ENCODE results near the gene PEA15. TPM values are rescaled to one million over a fixed set of nuclear protein-coding genes. Genes with fewer than 3 reads are reported as not detected.

Gene PEA15
- total and polyA plus RNA-seq, 4 donors: 8.1 to 44.5 (median 11.1) TPM

GRCh38 chr1:160188341-160188740, 16.8 kb upstream of the PEA15 start:
- Histone ChIP-seq H3K9me3 (ENCODE audit: control insufficient read depth in 4 of 4, low read length in 3 of 4) (no peaks in the 10 kb centered on the region), H3K27me3 (ENCODE audit: control insufficient read depth in 4 of 4, insufficient read depth in 4 of 4, low read length in 3 of 4) (no peaks in the 10 kb centered on the region), H3K4me3 (ENCODE audit: low read depth in 1 of 3, low read length in 3 of 3) (no peak overlapping the region), H3K9ac (ENCODE audit: low read depth in 1 of 2, low read length in 2 of 2) (no peak overlapping the region), H3K36me3 (ENCODE audit: control insufficient read depth in 4 of 4, insufficient read depth in 3 of 4, low read depth in 1 of 4, low read length in 3 of 4) (no peaks in the 10 kb centered on the region), H3K4me1 (ENCODE audit: control insufficient read depth in 4 of 4, insufficient read depth in 4 of 4, low read length in 3 of 4) (peaks cover under 1 to 5% (median 3%) of the 10 kb centered on the region in 4 donors), H3K27ac (ENCODE audit: low read depth in 1 of 2, low read length in 2 of 2) (no peak overlapping the region)
- 87% methylated on average over 7 of the region's 7 CpGs for WGBS
- DNase-seq (ENCODE audit: low spot score): no peak
- TF ChIP-seq FOXA2 (IDR thresholded peaks at IDR 0.05): no peak
- no peak for TF ChIP-seq HNF4G (IDR thresholded peaks at IDR 0.05)
- TF ChIP-seq, protein P1, sequence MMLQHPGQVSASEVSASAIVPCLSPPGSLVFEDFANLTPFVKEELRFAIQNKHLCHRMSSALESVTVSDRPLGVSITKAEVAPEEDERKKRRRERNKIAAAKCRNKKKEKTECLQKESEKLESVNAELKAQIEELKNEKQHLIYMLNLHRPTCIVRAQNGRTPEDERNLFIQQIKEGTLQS (IDR thresholded peaks at IDR 0.05): no peak
- no peak for TF ChIP-seq EGR1 (IDR thresholded peaks at IDR 0.05; ENCODE audit: low read depth in 2 of 2)
- no peak for TF ChIP-seq TAF1 (conservative IDR thresholded peaks at IDR 0.05)
- no peak for TF ChIP-seq YY1 (IDR thresholded peaks at IDR 0.05)
- TF ChIP-seq HNF4A (conservative IDR thresholded peaks at IDR 0.05): no peak
- TF ChIP-seq NR2F2 (IDR thresholded peaks at IDR 0.05): no peak
- no peak for TF ChIP-seq JUND (IDR thresholded peaks at IDR 0.05)
- TF ChIP-seq, protein P2, sequence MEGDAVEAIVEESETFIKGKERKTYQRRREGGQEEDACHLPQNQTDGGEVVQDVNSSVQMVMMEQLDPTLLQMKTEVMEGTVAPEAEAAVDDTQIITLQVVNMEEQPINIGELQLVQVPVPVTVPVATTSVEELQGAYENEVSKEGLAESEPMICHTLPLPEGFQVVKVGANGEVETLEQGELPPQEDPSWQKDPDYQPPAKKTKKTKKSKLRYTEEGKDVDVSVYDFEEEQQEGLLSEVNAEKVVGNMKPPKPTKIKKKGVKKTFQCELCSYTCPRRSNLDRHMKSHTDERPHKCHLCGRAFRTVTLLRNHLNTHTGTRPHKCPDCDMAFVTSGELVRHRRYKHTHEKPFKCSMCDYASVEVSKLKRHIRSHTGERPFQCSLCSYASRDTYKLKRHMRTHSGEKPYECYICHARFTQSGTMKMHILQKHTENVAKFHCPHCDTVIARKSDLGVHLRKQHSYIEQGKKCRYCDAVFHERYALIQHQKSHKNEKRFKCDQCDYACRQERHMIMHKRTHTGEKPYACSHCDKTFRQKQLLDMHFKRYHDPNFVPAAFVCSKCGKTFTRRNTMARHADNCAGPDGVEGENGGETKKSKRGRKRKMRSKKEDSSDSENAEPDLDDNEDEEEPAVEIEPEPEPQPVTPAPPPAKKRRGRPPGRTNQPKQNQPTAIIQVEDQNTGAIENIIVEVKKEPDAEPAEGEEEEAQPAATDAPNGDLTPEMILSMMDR (IDR thresholded peaks at IDR 0.05; ENCODE audit: low read depth, low read length, missing input control): no peak
- TF ChIP-seq SP1 (IDR thresholded peaks at IDR 0.05): no peak
- TF ChIP-seq MAX (IDR thresholded peaks at IDR 0.05): no peak
- no peak for TF ChIP-seq FOXA1 (IDR thresholded peaks at IDR 0.05)
- no peak for TF ChIP-seq RXRA (IDR thresholded peaks at IDR 0.05)
- TF ChIP-seq, protein P3, sequence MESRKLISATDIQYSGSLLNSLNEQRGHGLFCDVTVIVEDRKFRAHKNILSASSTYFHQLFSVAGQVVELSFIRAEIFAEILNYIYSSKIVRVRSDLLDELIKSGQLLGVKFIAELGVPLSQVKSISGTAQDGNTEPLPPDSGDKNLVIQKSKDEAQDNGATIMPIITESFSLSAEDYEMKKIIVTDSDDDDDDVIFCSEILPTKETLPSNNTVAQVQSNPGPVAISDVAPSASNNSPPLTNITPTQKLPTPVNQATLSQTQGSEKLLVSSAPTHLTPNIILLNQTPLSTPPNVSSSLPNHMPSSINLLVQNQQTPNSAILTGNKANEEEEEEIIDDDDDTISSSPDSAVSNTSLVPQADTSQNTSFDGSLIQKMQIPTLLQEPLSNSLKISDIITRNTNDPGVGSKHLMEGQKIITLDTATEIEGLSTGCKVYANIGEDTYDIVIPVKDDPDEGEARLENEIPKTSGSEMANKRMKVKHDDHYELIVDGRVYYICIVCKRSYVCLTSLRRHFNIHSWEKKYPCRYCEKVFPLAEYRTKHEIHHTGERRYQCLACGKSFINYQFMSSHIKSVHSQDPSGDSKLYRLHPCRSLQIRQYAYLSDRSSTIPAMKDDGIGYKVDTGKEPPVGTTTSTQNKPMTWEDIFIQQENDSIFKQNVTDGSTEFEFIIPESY (IDR thresholded peaks at IDR 0.05): no peak
- TF ChIP-seq, protein P4, sequence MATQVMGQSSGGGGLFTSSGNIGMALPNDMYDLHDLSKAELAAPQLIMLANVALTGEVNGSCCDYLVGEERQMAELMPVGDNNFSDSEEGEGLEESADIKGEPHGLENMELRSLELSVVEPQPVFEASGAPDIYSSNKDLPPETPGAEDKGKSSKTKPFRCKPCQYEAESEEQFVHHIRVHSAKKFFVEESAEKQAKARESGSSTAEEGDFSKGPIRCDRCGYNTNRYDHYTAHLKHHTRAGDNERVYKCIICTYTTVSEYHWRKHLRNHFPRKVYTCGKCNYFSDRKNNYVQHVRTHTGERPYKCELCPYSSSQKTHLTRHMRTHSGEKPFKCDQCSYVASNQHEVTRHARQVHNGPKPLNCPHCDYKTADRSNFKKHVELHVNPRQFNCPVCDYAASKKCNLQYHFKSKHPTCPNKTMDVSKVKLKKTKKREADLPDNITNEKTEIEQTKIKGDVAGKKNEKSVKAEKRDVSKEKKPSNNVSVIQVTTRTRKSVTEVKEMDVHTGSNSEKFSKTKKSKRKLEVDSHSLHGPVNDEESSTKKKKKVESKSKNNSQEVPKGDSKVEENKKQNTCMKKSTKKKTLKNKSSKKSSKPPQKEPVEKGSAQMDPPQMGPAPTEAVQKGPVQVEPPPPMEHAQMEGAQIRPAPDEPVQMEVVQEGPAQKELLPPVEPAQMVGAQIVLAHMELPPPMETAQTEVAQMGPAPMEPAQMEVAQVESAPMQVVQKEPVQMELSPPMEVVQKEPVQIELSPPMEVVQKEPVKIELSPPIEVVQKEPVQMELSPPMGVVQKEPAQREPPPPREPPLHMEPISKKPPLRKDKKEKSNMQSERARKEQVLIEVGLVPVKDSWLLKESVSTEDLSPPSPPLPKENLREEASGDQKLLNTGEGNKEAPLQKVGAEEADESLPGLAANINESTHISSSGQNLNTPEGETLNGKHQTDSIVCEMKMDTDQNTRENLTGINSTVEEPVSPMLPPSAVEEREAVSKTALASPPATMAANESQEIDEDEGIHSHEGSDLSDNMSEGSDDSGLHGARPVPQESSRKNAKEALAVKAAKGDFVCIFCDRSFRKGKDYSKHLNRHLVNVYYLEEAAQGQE (IDR thresholded peaks at IDR 0.05): no peak
- TF ChIP-seq GABPA (IDR thresholded peaks at IDR 0.05 in 1 of 2, conservative IDR thresholded peaks at IDR 0.05 in 1 of 2): no peak
- TF ChIP-seq RAD21 (IDR thresholded peaks at IDR 0.05): no peak
